GM19238 (cell line): ENCODE data around the gene C12orf75.
A peak's percentile ranks its signal among the peaks of the same experiment; 100 is the strongest.
"Not testable (repeated sequence)": the region's sequence is repeated elsewhere in the genome, so short reads cannot be mapped to it uniquely, and the experiment has no call there.

Experiments used
- DNase-seq: peaks from one replicate; pipeline ENCODE4 v3.0.0; 2011; ENCODE audit warnings: low spot score; ENCODE audit not compliant: insufficient read length

Gene C12orf75

GRCh38 chr12:105369014-105369413 lies 38.5 kb downstream of the C12orf75 start:
- DNase-seq, result no peak

GRCh38 chr12:105374303-105374702 lies 43.8 kb downstream of the C12orf75 start:
- no peak for DNase-seq

GRCh38 chr12:105377077-105377476 lies 46.6 kb downstream of the C12orf75 start:
- no peak for DNase-seq

- DNase-seq, result no peak
Observed at GRCh38 chr12:105378911-105379310, 48.4 kb downstream of the C12orf75 start.

- DNase-seq, result peak; percentile 27
Observed at GRCh38 chr12:105382771-105383622, 52.5 kb downstream of the C12orf75 start.

GRCh38 chr12:105384220-105384619 lies 53.7 kb downstream of the C12orf75 start:
- DNase-seq, result no peak

GRCh38 chr12:105384916-105385535 lies 54.5 kb downstream of the C12orf75 start:
- no peak for DNase-seq

GRCh38 chr12:105386431-105386830 lies 55.9 kb downstream of the C12orf75 start:
- no peak for DNase-seq

GRCh38 chr12:105391231-105391630 lies 60.7 kb downstream of the C12orf75 start:
- DNase-seq, result no peak

GRCh38 chr12:105393587-105393986 lies 63.1 kb downstream of the C12orf75 start:
- DNase-seq, result no peak

- no peak for DNase-seq
Observed at GRCh38 chr12:105396024-105396423, 65.5 kb downstream of the C12orf75 start.

GRCh38 chr12:105396983-105397382 lies 66.5 kb downstream of the C12orf75 start:
- DNase-seq, result no peak

GRCh38 chr12:105398930-105399329 lies 68.4 kb downstream of the C12orf75 start:
- no peak for DNase-seq

GRCh38 chr12:105399428-105400081 lies 69.1 kb downstream of the C12orf75 start:
- no peak for DNase-seq

- no peak for DNase-seq
Observed at GRCh38 chr12:105400227-105400626, 69.7 kb downstream of the C12orf75 start.

GRCh38 chr12:105401198-105401597 lies 70.7 kb downstream of the C12orf75 start:
- DNase-seq, result no peak

- DNase-seq, result no peak
Observed at GRCh38 chr12:105402366-105402765, 71.9 kb downstream of the C12orf75 start.

GRCh38 chr12:105403095-105403494 lies 72.6 kb downstream of the C12orf75 start:
- DNase-seq, result no peak

- DNase-seq, result not testable (repeated sequence)
Observed at GRCh38 chr12:105404134-105404533, 73.6 kb downstream of the C12orf75 start.

GRCh38 chr12:105406497-105406896 lies 76.0 kb downstream of the C12orf75 start:
- no peak for DNase-seq

GRCh38 chr12:105409279-105409678 lies 78.8 kb downstream of the C12orf75 start:
- DNase-seq, result no peak

- DNase-seq, result no peak
Observed at GRCh38 chr12:105409801-105410471, 79.4 kb downstream of the C12orf75 start.
